Osteocyte (in vitro differentiated cells): ENCODE data around the gene ARAP2. TPM values are rescaled to one million over a fixed set of nuclear protein-coding genes. Genes with fewer than 3 reads are reported as not detected.

Source experiments
- DNase-seq: peaks from one replicate; pipeline ENCODE4 v3.0.0; 2021; ENCODE audit warnings: mixed read lengths; ENCODE audit not compliant: unreplicated experiment; ENCODE audit errors: extremely low spot score
- H3K27ac Mint-ChIP-seq: one replicate; pipeline ENCODE4 v1.8.0; 2021; ENCODE audit warnings: mild to moderate bottlenecking, mixed read lengths; ENCODE audit not compliant: unreplicated experiment
- H3K27me3 Mint-ChIP-seq: one replicate; pipeline ENCODE4 v1.8.0; 2021; ENCODE audit warnings: mixed read lengths; ENCODE audit not compliant: unreplicated experiment
- H3K36me3 Mint-ChIP-seq: one replicate; pipeline ENCODE4 v1.8.0; 2021; ENCODE audit warnings: mixed read lengths; ENCODE audit not compliant: unreplicated experiment
- H3K4me1 Mint-ChIP-seq: one replicate; pipeline ENCODE4 v1.8.0; 2021; ENCODE audit warnings: mixed read lengths; ENCODE audit not compliant: unreplicated experiment
- H3K4me3 Mint-ChIP-seq: one replicate; pipeline ENCODE4 v1.8.0; 2021; ENCODE audit warnings: mild to moderate bottlenecking, moderate library complexity, mixed read lengths; ENCODE audit not compliant: unreplicated experiment
- H3K9me3 Mint-ChIP-seq: one replicate; pipeline ENCODE4 v1.8.0; 2021; ENCODE audit warnings: mixed read lengths; ENCODE audit not compliant: unreplicated experiment
- CTCF ChIP-seq: fragments of 200-600 bp; sonication (generic); IDR thresholded peaks from 2 replicates; pipeline ENCODE4 v1.5.0; 2021; ENCODE audit warnings: antibody characterized with exemption, mild to moderate bottlenecking, moderate library complexity
- total RNA-seq: library from RNA; stranded (reverse); gene quantifications from 2 replicates; pipeline ENCODE4 v1.2.1, GENCODE V29; 2021

Gene ARAP2
- total RNA-seq, 1 donor from 2014 or later = 1.0 TPM

GRCh38 chr4:36123906-36124305 lies 120.4 kb downstream of the ARAP2 start:
- Mint-ChIP-seq H3K4me3 (no peak overlapping the region), H3K27ac (no peak overlapping the region), H3K4me1 (peaks cover 2% of the 10 kb centered on the region), H3K9me3 (no peaks in the 10 kb centered on the region), H3K27me3 (no peaks in the 10 kb centered on the region), H3K36me3 (no peaks in the 10 kb centered on the region)
- no peak for DNase-seq
- no peak for TF ChIP-seq CTCF

- TF ChIP-seq CTCF = no peak
- Mint-ChIP-seq H3K27me3 (no peaks in the 10 kb centered on the region), H3K9me3 (no peaks in the 10 kb centered on the region)
Measured at GRCh38 chr4:36115312-36115711, 129.0 kb downstream of the ARAP2 start.

GRCh38 chr4:36111172-36111571 lies 133.1 kb downstream of the ARAP2 start:
- Mint-ChIP-seq H3K4me3 (no peak overlapping the region), H3K27ac (no peak overlapping the region), H3K27me3 (no peaks in the 10 kb centered on the region), H3K36me3 (no peaks in the 10 kb centered on the region), H3K4me1 (peaks cover 8% of the 10 kb centered on the region), H3K9me3 (no peaks in the 10 kb centered on the region)
- DNase-seq = no peak
- TF ChIP-seq CTCF = no peak

More at GRCh38 chr4:36115312-36115711, 129.0 kb downstream of the ARAP2 start:
- Mint-ChIP-seq H3K4me3 (no peak overlapping the region), H3K4me1 (peaks cover 8% of the 10 kb centered on the region), H3K27ac (no peak overlapping the region), H3K36me3 (no peaks in the 10 kb centered on the region)
- no peak for DNase-seq

GRCh38 chr4:36099509-36099908 lies 144.8 kb downstream of the ARAP2 start:
- Mint-ChIP-seq H3K27ac (no peak overlapping the region), H3K27me3 (no peaks in the 10 kb centered on the region), H3K36me3 (no peaks in the 10 kb centered on the region), H3K4me3 (no peak overlapping the region), H3K4me1 (no peaks in the 10 kb centered on the region), H3K9me3 (peaks cover 20% of the 10 kb centered on the region)
- no peak for TF ChIP-seq CTCF
- no peak for DNase-seq

- Mint-ChIP-seq H3K36me3 (no peaks in the 10 kb centered on the region), H3K27me3 (no peaks in the 10 kb centered on the region), H3K9me3 (peaks cover 6% of the 10 kb centered on the region), H3K4me1 (no peaks in the 10 kb centered on the region), H3K4me3 (no peak overlapping the region), H3K27ac (no peak overlapping the region)
- DNase-seq = no peak
- no peak for TF ChIP-seq CTCF
Measured at GRCh38 chr4:36094995-36095394, 149.3 kb downstream of the ARAP2 start.
